ENCODE data around the gene FTO. TPM values are rescaled to one million over a fixed set of nuclear protein-coding genes. Genes with fewer than 3 reads are reported as not detected.

FTO gene
- total RNA-seq, 2 donors from 2014 or later = 73.6 to 90.6 TPM

DNA sequence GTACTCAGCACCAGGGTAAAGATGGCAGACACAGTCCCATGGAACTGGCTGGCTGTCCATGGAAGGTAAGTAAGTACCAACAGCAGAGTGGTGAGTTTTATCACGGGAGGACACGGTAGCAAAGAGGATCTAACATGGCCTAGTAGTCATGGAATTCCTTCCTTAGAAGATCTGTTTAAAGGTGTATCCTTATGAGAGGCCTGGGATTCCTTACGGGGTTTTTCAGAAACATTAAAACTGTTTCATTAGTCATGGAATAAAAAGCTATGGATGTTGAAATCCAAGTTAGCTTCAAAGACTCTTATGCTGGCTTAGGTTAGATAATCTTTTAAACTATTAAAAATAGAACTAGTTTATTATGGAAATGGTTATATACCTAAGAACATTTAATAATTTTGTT is 7.4 kb downstream of the FTO start:
- Histone ChIP-seq H3K36me3 (no peaks in the 10 kb centered on the region), H3K9me3 (no peaks in the 10 kb centered on the region), H3K4me1 (peaks cover 0 to 28% of the 10 kb centered on the region in 2 donors), H3K4me3 (no peak overlapping the region), H3K27ac (no peak overlapping the region), H3K27me3 (no peaks in the 10 kb centered on the region)
- TF ChIP-seq, protein P1, sequence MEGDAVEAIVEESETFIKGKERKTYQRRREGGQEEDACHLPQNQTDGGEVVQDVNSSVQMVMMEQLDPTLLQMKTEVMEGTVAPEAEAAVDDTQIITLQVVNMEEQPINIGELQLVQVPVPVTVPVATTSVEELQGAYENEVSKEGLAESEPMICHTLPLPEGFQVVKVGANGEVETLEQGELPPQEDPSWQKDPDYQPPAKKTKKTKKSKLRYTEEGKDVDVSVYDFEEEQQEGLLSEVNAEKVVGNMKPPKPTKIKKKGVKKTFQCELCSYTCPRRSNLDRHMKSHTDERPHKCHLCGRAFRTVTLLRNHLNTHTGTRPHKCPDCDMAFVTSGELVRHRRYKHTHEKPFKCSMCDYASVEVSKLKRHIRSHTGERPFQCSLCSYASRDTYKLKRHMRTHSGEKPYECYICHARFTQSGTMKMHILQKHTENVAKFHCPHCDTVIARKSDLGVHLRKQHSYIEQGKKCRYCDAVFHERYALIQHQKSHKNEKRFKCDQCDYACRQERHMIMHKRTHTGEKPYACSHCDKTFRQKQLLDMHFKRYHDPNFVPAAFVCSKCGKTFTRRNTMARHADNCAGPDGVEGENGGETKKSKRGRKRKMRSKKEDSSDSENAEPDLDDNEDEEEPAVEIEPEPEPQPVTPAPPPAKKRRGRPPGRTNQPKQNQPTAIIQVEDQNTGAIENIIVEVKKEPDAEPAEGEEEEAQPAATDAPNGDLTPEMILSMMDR (IDR thresholded peaks at IDR 0.05) = no peak
- no peak for DNase-seq (ENCODE audit: low spot score)

DNA sequence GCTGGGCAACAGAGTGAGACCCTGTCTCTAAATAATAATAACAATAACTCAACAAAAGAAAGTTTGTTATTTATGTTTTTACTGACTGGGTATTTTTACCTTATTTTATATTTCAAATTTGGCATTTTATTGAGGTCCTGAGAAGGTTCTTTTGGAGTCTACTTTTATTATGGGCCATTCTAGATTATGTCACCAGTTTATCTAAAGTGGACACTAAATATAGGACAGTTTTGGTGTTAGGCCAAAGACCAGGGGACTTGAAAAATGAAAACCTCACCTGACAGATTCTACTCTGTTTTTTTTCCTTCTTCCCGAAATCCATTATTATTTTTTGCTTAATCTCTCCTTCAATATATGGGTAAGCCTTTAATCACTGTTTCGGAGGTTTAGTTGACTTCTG is 8.1 kb downstream of the FTO start:
- Histone ChIP-seq H3K27ac (peak overlapping the region in 1 of 2 donors; percentile 5), H3K4me1 (peaks cover 0 to 28% of the 10 kb centered on the region in 2 donors), H3K27me3 (no peaks in the 10 kb centered on the region), H3K36me3 (no peaks in the 10 kb centered on the region), H3K4me3 (no peak overlapping the region), H3K9me3 (no peaks in the 10 kb centered on the region)
- TF ChIP-seq, protein P1 (IDR thresholded peaks at IDR 0.05) = no peak
- DNase-seq (ENCODE audit: low spot score) = no peak

DNA sequence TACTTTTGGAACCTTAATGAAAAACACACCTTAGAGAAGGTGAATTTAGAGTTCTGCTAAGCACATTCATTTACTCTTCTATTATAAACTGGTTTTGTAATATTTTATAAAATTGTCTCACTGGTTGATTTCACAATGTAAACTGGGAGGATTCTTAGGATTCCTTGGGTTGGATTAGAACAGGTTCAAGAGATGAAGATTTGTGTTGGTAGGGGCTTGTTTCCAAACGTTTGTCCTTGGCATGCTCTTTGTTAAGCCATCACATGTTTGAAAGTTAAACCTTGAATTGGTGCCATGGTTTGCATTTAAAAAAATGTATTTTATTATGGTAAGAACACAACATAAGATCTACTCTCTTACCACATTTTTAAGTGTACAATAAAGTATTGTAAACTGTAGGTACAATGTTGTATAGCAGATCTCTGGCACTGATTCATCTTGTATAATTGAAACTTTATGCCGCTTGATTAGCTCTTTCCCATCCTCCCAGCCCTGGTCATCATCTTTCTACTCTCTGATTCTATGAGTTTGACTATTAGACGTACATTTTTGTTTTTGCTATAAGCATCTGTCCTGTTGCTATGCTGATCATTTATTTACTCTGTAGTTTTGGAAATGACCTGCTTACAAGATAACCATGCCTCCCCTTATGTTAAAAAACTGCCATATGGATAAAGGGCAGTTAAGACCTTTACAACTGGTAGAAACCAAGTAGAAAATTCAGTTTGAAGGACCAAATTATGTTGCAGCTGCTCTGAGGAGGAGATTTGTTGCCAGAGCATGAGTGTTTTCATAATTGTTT is 9.6 kb downstream of the FTO start:
- peaks cover 0 to 28% of the 10 kb centered on the region in 2 donors for H3K4me1 ChIP-seq
- H3K27me3 ChIP-seq = no peaks in the 10 kb centered on the region
- no peaks in the 10 kb centered on the region for H3K36me3 ChIP-seq
- TF ChIP-seq, protein P1 (IDR thresholded peaks at IDR 0.05) = no peak
- H3K4me3 ChIP-seq = no peak overlapping the region
- H3K27ac ChIP-seq = peak overlapping the region in 1 of 2 donors; percentile 3
- no peak for DNase-seq (ENCODE audit: low spot score)
- H3K9me3 ChIP-seq = no peaks in the 10 kb centered on the region

DNA sequence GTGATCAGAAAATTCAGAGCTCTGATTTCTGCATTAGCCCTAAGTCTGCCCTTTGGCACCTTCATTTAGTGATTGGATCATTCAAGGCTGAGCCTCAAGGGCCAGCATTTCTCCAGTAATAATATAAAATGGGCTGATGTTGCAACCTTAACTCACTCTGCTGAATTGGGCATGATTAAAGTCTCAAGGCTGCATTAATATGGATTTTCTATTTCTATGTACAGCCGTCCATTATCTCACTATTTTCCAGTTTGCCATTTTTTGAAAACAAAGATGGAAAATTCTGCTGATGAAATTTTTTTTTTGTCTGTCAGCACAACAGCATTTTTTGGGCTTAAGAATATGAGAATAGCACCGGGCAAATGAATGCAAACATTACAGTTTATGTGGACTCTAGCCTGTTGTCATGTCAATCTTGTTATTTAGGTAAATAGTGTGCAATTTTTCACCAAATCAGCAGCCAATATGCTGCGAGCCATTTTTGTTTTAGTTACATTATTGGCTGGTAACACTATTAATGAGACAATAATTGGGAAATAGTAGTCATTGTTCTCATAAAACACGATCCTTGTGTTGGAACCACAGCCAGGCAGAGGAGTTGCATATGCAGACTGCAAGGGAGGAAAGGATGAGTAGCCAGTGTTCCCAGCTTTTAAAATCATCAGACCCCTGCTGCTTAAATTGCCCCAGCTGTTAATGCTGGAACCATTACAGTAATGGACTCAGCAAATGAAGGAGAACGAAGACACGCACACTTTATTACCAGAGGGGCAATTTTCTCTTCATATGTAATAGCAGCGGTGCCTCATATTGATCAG is 10.5 kb downstream of the FTO start:
- no peaks in the 10 kb centered on the region for H3K27me3 ChIP-seq
- TF ChIP-seq, protein P1 (IDR thresholded peaks at IDR 0.05) = no peak
- DNase-seq (ENCODE audit: low spot score) = no peak
- no peaks in the 10 kb centered on the region for H3K36me3 ChIP-seq
- no peak overlapping the region for H3K4me3 ChIP-seq
- H3K27ac ChIP-seq = peak overlapping the region in 1 of 2 donors; percentile 3
- peaks cover 0 to 28% of the 10 kb centered on the region in 2 donors for H3K4me1 ChIP-seq
- H3K9me3 ChIP-seq = no peaks in the 10 kb centered on the region

DNA sequence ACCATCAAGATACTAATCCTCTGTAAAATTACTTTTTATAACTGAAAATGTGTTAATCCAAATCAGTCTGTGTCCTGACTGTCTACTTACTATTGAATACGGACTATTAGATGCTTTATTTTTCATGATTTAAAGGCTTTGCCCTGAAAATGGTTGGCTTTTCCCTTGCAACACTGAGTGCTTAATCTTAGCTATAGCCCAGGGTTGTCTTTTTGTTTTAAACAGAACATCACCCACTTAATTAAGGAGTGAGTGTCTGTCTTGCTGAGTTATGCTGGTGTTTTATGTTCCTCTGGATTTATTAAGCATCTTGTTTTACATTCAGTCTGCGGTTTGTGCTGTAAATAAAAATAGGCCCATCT is 11.0 kb downstream of the FTO start:
- TF ChIP-seq, protein P1 (IDR thresholded peaks at IDR 0.05) = no peak
- H3K4me1 ChIP-seq = peaks cover 0 to 28% of the 10 kb centered on the region in 2 donors

More for the DNA sequence above, 11.0 kb downstream of the FTO start:
- no peaks in the 10 kb centered on the region for H3K27me3 ChIP-seq
- H3K4me3 ChIP-seq = no peak overlapping the region
- no peak overlapping the region for H3K27ac ChIP-seq
- H3K9me3 ChIP-seq = no peaks in the 10 kb centered on the region
- H3K36me3 ChIP-seq = no peaks in the 10 kb centered on the region
- DNase-seq (ENCODE audit: low spot score) = no peak

Measured in right atrium auricular region (tissue), 2 donors.